CD4-positive, alpha-beta T cell treated with Interleukin-17A for 1 hour (primary cell): Measurements from ENCODE around the gene HLCS.

Source experiments
- DNase-seq: peaks from one replicate; pipeline ENCODE4 v3.0.0-alpha.2; 2020

HLCS gene

GRCh38 chr21:36985751-36986594 lies 19.5 kb upstream of the HLCS start:
- DNase-seq, result peak; percentile 50

- DNase-seq, result no peak
Observed at GRCh38 chr21:36981977-36982700, 15.7 kb upstream of the HLCS start.

- DNase-seq, result no peak
Observed at GRCh38 chr21:36981049-36981391, 14.6 kb upstream of the HLCS start.

- DNase-seq, result no peak
Observed at GRCh38 chr21:36980280-36981048, 14.0 kb upstream of the HLCS start.

- DNase-seq, result peak; percentile 69
Observed at GRCh38 chr21:36976882-36977651, 10.6 kb upstream of the HLCS start.

- DNase-seq, result no peak
Observed at GRCh38 chr21:36976228-36976861, 9.9 kb upstream of the HLCS start.

- DNase-seq, result no peak
Observed at GRCh38 chr21:36974851-36975192, 8.4 kb upstream of the HLCS start.

- DNase-seq, result no peak
Observed at GRCh38 chr21:36973986-36974850, 7.7 kb upstream of the HLCS start.

GRCh38 chr21:36968976-36969375 lies 2.5 kb upstream of the HLCS start:
- DNase-seq, result no peak

- no peak for DNase-seq
Observed at GRCh38 chr21:36968414-36968813, 1.9 kb upstream of the HLCS start.

- no peak for DNase-seq
Observed at GRCh38 chr21:36966821-36967768, 626 bp upstream of the HLCS start.

- DNase-seq, result no peak
Observed at GRCh38 chr21:36965720-36966065, 776 bp downstream of the HLCS start.

- DNase-seq, result no peak
Observed at GRCh38 chr21:36964827-36965719, 1.4 kb downstream of the HLCS start.

- no peak for DNase-seq
Observed at GRCh38 chr21:36964398-36964797, 2.1 kb downstream of the HLCS start.

GRCh38 chr21:36962098-36962780 lies 4.2 kb downstream of the HLCS start:
- DNase-seq, result no peak

GRCh38 chr21:36960676-36961284 lies 5.7 kb downstream of the HLCS start:
- no peak for DNase-seq

- no peak for DNase-seq
Observed at GRCh38 chr21:36959020-36959835, 7.2 kb downstream of the HLCS start.
